Gastrocnemius medialis (tissue), 4 donors: ENCODE measurements around the gene ADAMTS4. TPM values are rescaled to one million over a fixed set of nuclear protein-coding genes. Genes with fewer than 3 reads are reported as not detected.
A peak's percentile ranks its signal among the peaks of the same experiment; 100 is the strongest.

Experiments
- ATAC-seq, 2 donors: fragments of 150-250 bp; one replicate each; pipeline ENCODE4 v1.9.1; 2016
- DNase-seq, 2 donors: peaks; one replicate each; pipeline ENCODE4 v3.0.0-alpha.2; 2019
- H3K27ac ChIP-seq, 4 donors: fragments of 200-600 bp; sonication (generic); 1 replicate in 1 of 4; 2 replicates in 3 of 4; pipeline ENCODE4 v1.5.1; 2016 to 2018; ENCODE audit warnings: mild to moderate bottlenecking in 2 of 4, moderate library complexity in 1 of 4
- H3K27me3 ChIP-seq, 3 donors: fragments of 200-600 bp; sonication (generic) in 2 of 3; 1 replicate in 1 of 3; 2 replicates in 2 of 3; pipeline versions ENCODE4 v1.5.1 to v1.6.0; 2016 to 2019; ENCODE audit warnings: mild to moderate bottlenecking in 1 of 3, moderate library complexity in 1 of 3
- H3K36me3 ChIP-seq, 2 donors: fragments of 200-600 bp; sonication (generic) in 1 of 2; one replicate each; pipeline ENCODE4 v1.5.1; 2017 to 2018
- H3K4me1 ChIP-seq, 2 donors: fragments of 200-600 bp; sonication (generic) in 1 of 2; one replicate each; pipeline ENCODE4 v1.5.1; 2016 to 2017; ENCODE audit warnings: mild to moderate bottlenecking in 2 of 2
- H3K4me3 ChIP-seq, 4 donors: fragments of 200-600 bp; sonication (generic) in 3 of 4; 1 replicate in 1 of 4; 2 replicates in 3 of 4; pipeline ENCODE4 v1.5.1; 2016 to 2019; ENCODE audit warnings: mild to moderate bottlenecking in 2 of 4
- H3K9me3 ChIP-seq, 3 donors: fragments of 200-600 bp; sonication (generic) in 2 of 3; 1 replicate in 1 of 3; 2 replicates in 2 of 3; pipeline ENCODE4 v1.5.1; 2016 to 2019
- POLR2A ChIP-seq, 2 donors: fragments of 450-650 bp; IDR thresholded peaks; one replicate each; pipeline ENCODE4 v1.6.1; 2017; ENCODE audit warnings: antibody characterized with exemption in 2 of 2, mild to moderate bottlenecking in 2 of 2, moderate library complexity in 2 of 2
- in situ Hi-C, 4 donors: fragments of 200-750 bp; cut with MboI; loops; one replicate each; pipeline versions ENCODE4 v1.15.0 to v1.8.0; 2017; ENCODE audit warnings: low sequenced_read_pairs in 4 of 4
- intact Hi-C: fragments of 100-400 bp; cut with DNase I; formaldehyde crosslinking; loops from one replicate; pipeline ENCODE4 v1.15.1; 2023; ENCODE audit warnings: low total_unique reads
- total RNA-seq, 4 donors: library from RNA; depleted of rRNA; stranded (reverse); fragments of >200 nt; gene quantifications; one replicate each; pipeline versions ENCODE4 v1.1.0 to v1.2.3, GENCODE V29; 2016
- TF ChIP-seq, protein P1 (sequence below), 5 experiments: fragments of 450-650 bp in 3 of 5; fragments of 200-600 bp in 2 of 5; sonication (generic) in 2 of 5; IDR thresholded peaks in 4 of 5; conservative IDR thresholded peaks in 1 of 5; 1 replicate in 4 of 5; 2 replicates in 1 of 5; pipeline ENCODE4 v1.5.1; 2016 to 2019; ENCODE audit warnings: antibody characterized with exemption in 5 of 5, mild to moderate bottlenecking in 3 of 5, moderate library complexity in 3 of 5

Gene ADAMTS4
- total RNA-seq, 4 donors from 2014 or later = 1.2 to 12.4 (median 5.2) TPM

DNA sequence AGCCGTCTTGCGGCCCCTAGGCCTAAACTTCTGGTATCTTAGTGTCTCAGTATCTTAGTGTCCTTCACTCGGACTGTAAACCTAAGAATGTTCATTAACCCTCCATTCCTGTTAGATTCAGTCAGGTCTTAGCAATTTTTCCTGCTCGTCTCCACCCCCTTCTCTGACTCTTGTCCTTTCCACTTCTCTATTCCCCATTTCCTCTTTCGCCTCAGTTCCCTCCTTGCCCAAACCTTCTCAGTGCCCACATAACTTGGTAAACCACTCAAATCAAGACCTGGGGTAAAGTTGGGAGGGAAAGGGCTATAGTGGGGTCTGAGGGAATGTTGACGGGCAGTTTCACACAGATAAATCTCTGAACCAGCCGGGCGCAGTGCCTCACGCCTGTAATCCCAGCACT, 15.5 kb upstream of the ADAMTS4 start:
- in situ Hi-C loops = loop anchor here in 2 of 4 donors (25.0 kb wide), 1 partner anchor 523 kb away; the partner anchor contains the start of gene DUSP12 (in 2 of the 2)

DNA sequence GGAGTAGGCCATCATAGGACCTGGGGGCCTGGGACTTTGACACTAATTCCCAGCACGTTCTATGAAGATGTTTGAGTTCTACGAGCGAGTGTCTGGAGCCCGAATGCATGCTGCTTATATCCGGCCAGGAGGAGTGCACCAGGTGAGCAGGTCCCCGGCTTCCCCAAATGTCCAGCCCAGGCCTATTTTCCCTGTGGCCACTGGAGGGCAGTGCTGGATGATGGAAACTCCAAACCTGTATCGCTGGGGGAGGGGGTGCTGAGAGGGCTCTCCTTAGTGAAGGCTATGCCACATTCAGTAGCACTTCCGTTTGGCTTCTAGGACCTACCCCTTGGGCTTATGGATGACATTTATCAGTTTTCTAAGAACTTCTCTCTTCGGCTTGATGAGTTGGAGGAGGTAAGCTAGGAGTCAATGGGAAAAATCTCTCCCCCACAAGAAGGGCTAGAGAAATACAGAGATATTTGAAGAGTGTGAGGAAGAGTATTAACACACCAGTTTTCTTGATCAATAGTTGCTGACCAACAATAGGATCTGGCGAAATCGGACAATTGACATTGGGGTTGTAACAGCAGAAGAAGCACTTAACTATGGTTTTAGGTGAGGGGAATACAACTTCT, 11.0 kb upstream of the ADAMTS4 start:
- in situ Hi-C loops = loop anchor here in 2 of 4 donors (25.0 kb wide), 1 partner anchor 527 kb away; the partner anchor contains the start of gene DUSP12 (in 2 of the 2)
- DNase-seq (peak; percentile 62 to 71), ATAC-seq (peak; percentile 48 to 85)
- no peaks in the 10 kb centered on the region for H3K9me3 ChIP-seq
- peaks cover 4 to 32% of the 10 kb centered on the region in 2 donors for H3K4me1 ChIP-seq
- intact Hi-C loops = loop anchor here (1.0 kb wide), 1 partner anchor 15 kb away; no protein-coding TSS in a partner anchor
- peaks cover 0 to 87% of the 10 kb centered on the region in 2 donors for H3K36me3 ChIP-seq
- H3K4me3 ChIP-seq = no peak overlapping the region
- H3K27me3 ChIP-seq = no peaks in the 10 kb centered on the region
- peak overlapping the region; percentile 77 to 99 (median 96) for H3K27ac ChIP-seq
- TF ChIP-seq, protein P1, sequence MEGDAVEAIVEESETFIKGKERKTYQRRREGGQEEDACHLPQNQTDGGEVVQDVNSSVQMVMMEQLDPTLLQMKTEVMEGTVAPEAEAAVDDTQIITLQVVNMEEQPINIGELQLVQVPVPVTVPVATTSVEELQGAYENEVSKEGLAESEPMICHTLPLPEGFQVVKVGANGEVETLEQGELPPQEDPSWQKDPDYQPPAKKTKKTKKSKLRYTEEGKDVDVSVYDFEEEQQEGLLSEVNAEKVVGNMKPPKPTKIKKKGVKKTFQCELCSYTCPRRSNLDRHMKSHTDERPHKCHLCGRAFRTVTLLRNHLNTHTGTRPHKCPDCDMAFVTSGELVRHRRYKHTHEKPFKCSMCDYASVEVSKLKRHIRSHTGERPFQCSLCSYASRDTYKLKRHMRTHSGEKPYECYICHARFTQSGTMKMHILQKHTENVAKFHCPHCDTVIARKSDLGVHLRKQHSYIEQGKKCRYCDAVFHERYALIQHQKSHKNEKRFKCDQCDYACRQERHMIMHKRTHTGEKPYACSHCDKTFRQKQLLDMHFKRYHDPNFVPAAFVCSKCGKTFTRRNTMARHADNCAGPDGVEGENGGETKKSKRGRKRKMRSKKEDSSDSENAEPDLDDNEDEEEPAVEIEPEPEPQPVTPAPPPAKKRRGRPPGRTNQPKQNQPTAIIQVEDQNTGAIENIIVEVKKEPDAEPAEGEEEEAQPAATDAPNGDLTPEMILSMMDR (IDR thresholded peaks at IDR 0.05 in 4 of 5, conservative IDR thresholded peaks at IDR 0.05 in 1 of 5) = peak; percentile 79 to 89 (median 84)
- TF ChIP-seq POLR2A (IDR thresholded peaks at IDR 0.05) = no peak

More for the DNA sequence above, 15.5 kb upstream of the ADAMTS4 start:
- ATAC-seq (no peak), DNase-seq (no peak)
- intact Hi-C loops = no loop called here
- H3K9me3 ChIP-seq = no peaks in the 10 kb centered on the region
- peaks cover 0 to 4% of the 10 kb centered on the region in 2 donors for H3K4me1 ChIP-seq
- no peaks in the 10 kb centered on the region for H3K27me3 ChIP-seq
- no peak for TF ChIP-seq POLR2A (IDR thresholded peaks at IDR 0.05)
- TF ChIP-seq, protein P1 (IDR thresholded peaks at IDR 0.05 in 4 of 5, conservative IDR thresholded peaks at IDR 0.05 in 1 of 5) = no peak
- no peak overlapping the region for H3K4me3 ChIP-seq
- H3K36me3 ChIP-seq = peaks cover 0 to 52% of the 10 kb centered on the region in 2 donors
- peak overlapping the region in 1 of 4 donors; percentile 22 for H3K27ac ChIP-seq

DNA sequence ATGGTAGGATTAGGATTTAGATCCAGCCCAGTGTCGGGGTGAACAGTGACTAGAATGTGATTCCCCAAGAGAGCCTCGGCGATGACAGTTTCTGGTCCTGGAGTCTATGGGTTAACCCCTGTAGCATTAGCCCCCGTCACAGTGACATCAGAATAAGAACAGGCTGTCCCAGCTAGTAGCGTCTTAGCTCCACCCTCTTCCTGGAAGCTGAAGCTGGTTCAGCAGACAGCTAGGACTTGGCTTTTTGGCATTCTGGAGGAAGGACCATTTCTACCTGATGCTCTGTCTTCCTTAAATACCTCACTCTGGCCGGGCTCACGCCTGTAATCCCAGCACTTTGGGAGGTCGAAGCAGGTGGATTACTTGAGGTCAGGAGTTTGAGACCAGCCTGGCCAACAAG, 8.3 kb upstream of the ADAMTS4 start:
- H3K27ac ChIP-seq = peak overlapping the region; percentile 77 to 99 (median 96)
- ATAC-seq (peak; percentile 64 to 75), DNase-seq (peak; percentile 44 to 60)
- peak overlapping the region in 1 of 4 donors; percentile 20 for H3K4me3 ChIP-seq
- H3K4me1 ChIP-seq = peaks cover 19 to 53% of the 10 kb centered on the region in 2 donors
- H3K27me3 ChIP-seq = no peaks in the 10 kb centered on the region
- intact Hi-C loops = no loop called here
- H3K9me3 ChIP-seq = no peaks in the 10 kb centered on the region
- TF ChIP-seq, protein P1 (IDR thresholded peaks at IDR 0.05 in 4 of 5, conservative IDR thresholded peaks at IDR 0.05 in 1 of 5) = no peak
- TF ChIP-seq POLR2A (IDR thresholded peaks at IDR 0.05) = peak; percentile 53 to 54
- in situ Hi-C loops = loop anchor here in 2 of 4 donors (25.0 kb wide), 1 partner anchor 530 kb away; the partner anchor contains the start of gene DUSP12 (in 2 of the 2)
- H3K36me3 ChIP-seq = peaks cover 0 to 75% of the 10 kb centered on the region in 2 donors

DNA sequence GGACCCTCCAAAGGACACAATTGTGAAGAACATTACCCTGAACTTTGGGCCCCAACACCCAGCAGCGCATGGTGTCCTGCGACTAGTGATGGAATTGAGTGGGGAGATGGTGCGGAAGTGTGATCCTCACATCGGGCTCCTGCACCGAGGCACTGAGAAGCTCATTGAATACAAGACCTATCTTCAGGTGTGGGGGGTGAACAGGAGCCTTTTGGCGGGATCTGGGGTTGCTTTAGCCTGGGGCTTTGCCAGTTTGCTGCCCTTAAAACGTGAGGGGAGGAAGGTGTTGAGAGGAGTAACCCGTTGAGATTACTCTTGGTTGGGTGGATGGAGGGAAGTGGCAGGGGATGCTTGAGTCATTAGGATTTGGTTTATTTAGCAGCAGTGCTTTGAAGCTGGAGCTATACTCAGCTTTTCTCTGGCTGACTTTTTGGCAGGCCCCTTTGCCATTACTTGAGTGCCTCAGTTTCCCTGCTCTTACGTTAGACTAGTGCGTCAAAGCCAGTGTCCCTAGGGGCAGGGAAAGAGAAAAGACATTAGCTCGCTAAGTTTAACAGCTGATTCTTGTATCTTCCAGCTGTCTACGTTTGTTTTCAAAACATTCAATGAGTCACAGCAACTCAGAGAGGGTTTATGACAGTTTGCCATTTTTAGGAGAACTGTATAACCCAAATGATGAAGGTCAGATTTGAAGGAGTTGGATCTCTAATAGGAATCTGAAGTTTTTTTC, 7.7 kb upstream of the ADAMTS4 start:
- no peak for TF ChIP-seq POLR2A (IDR thresholded peaks at IDR 0.05)
- TF ChIP-seq, protein P1 (IDR thresholded peaks at IDR 0.05 in 4 of 5, conservative IDR thresholded peaks at IDR 0.05 in 1 of 5) = no peak
- Histone ChIP-seq H3K9me3 (no peaks in the 10 kb centered on the region), H3K4me1 (peaks cover 19 to 54% of the 10 kb centered on the region in 2 donors), H3K4me3 (no peak overlapping the region), H3K27me3 (no peaks in the 10 kb centered on the region), H3K27ac (peak overlapping the region; percentile 77 to 99 (median 96)), H3K36me3 (peaks cover 0 to 69% of the 10 kb centered on the region in 2 donors)
- intact Hi-C loops (no loop called here), in situ Hi-C loops (loop anchor here in 2 of 4 donors (25.0 kb wide), 1 partner anchor 531 kb away; the partner anchor contains the start of gene DUSP12 (in 2 of the 2))
- DNase-seq (no peak), ATAC-seq (no peak)
